Liver (tissue), 3 donors: ENCODE measurements around the gene EPHA6.

Experiments
- CTCF ChIP-seq: fragments of 150-350 bp; IDR thresholded peaks from 2 replicates; pipeline ENCODE4 v1.5.1; 2017; ENCODE audit warnings: improper control_type of control experiment, low read depth, low read length; ENCODE audit not compliant: missing input control
- EGR1 ChIP-seq, 2 donors: IDR thresholded peaks; 2 replicates each; pipeline ENCODE4 v1.6.1; 2016 to 2018; ENCODE audit warnings: antibody characterized with exemption in 2 of 2, low read depth in 2 of 2
- FOXA2 ChIP-seq: IDR thresholded peaks from 2 replicates; pipeline ENCODE4 v1.6.1; 2016; ENCODE audit warnings: antibody characterized with exemption
- GABPA ChIP-seq, 2 donors: IDR thresholded peaks in 1 of 2; conservative IDR thresholded peaks in 1 of 2; 2 replicates each; pipeline ENCODE4 v1.6.1; 2016; ENCODE audit warnings: antibody characterized with exemption in 2 of 2, mild to moderate bottlenecking in 1 of 2, moderate library complexity in 1 of 2
- HNF4G ChIP-seq: IDR thresholded peaks from 2 replicates; pipeline ENCODE4 v1.6.1; 2016; ENCODE audit warnings: antibody characterized with exemption
- NR2F2 ChIP-seq: IDR thresholded peaks from 2 replicates; pipeline ENCODE4 v1.6.1; 2016; ENCODE audit warnings: antibody characterized with exemption
- RAD21 ChIP-seq, 2 donors: IDR thresholded peaks; 2 replicates each; pipeline ENCODE4 v1.6.1; 2016; ENCODE audit warnings: antibody characterized with exemption in 2 of 2, mild to moderate bottlenecking in 2 of 2
- RXRA ChIP-seq, 2 donors: IDR thresholded peaks; 2 replicates each; pipeline ENCODE4 v1.6.1; 2017 to 2018; ENCODE audit warnings: antibody characterized with exemption in 2 of 2, mild to moderate bottlenecking in 1 of 2
- SP1 ChIP-seq: IDR thresholded peaks from 2 replicates; pipeline ENCODE4 v1.6.1; 2018; ENCODE audit warnings: antibody characterized with exemption, mild to moderate bottlenecking
- TAF1 ChIP-seq: conservative IDR thresholded peaks from 2 replicates; pipeline ENCODE4 v1.6.1; 2016; ENCODE audit warnings: antibody characterized with exemption, mild to moderate bottlenecking
- YY1 ChIP-seq: IDR thresholded peaks from 2 replicates; pipeline ENCODE4 v1.6.1; 2016; ENCODE audit warnings: antibody characterized with exemption, mild to moderate bottlenecking
- ZBTB33 ChIP-seq: IDR thresholded peaks from 2 replicates; pipeline ENCODE4 v1.6.1; 2016; ENCODE audit warnings: antibody characterized with exemption
- TF ChIP-seq, protein P1 (sequence below): IDR thresholded peaks from 2 replicates; pipeline ENCODE4 v1.6.1; 2016; ENCODE audit warnings: antibody characterized with exemption, mild to moderate bottlenecking
- TF ChIP-seq, protein P2 (sequence below): IDR thresholded peaks from 2 replicates; pipeline ENCODE4 v1.6.1; 2016; ENCODE audit warnings: antibody characterized with exemption
- donor health status: healthy.
- donor health status: healthy.

DNA sequence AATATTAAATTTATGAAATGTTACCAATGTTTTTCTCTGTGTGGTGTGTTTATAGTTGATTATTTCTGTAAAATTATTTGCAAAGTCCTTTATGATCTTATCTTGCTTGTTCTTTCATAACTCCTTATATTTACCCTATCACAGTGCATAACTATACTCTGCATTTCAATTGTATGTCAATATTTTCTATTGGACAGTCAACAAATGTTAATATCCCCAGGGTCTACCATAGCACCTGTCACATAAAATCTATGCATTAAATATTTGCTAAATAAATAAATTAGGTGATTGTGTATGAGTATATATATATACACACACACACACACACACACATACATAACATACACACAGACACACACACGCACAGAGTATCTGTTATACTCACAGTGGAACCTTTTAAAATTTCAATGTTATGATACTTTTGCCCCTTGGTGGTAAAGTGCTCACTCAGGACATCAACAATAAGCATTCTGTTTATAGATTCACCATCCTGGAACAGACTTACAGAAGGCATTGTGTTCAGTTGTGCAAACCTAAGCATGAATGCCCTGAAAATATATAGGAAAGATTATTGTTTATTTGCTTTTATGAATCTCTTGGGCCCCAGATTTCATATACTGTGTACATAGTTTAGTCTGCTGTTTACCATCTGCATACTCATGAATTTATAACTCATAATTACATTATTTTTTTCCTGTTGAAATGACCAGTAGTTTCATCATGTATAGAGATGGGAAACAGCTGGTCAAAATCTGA, 443.7 kb downstream of the EPHA6 start:
- TF ChIP-seq CTCF: no peak
- no peak for TF ChIP-seq NR2F2
- TF ChIP-seq, protein P1, sequence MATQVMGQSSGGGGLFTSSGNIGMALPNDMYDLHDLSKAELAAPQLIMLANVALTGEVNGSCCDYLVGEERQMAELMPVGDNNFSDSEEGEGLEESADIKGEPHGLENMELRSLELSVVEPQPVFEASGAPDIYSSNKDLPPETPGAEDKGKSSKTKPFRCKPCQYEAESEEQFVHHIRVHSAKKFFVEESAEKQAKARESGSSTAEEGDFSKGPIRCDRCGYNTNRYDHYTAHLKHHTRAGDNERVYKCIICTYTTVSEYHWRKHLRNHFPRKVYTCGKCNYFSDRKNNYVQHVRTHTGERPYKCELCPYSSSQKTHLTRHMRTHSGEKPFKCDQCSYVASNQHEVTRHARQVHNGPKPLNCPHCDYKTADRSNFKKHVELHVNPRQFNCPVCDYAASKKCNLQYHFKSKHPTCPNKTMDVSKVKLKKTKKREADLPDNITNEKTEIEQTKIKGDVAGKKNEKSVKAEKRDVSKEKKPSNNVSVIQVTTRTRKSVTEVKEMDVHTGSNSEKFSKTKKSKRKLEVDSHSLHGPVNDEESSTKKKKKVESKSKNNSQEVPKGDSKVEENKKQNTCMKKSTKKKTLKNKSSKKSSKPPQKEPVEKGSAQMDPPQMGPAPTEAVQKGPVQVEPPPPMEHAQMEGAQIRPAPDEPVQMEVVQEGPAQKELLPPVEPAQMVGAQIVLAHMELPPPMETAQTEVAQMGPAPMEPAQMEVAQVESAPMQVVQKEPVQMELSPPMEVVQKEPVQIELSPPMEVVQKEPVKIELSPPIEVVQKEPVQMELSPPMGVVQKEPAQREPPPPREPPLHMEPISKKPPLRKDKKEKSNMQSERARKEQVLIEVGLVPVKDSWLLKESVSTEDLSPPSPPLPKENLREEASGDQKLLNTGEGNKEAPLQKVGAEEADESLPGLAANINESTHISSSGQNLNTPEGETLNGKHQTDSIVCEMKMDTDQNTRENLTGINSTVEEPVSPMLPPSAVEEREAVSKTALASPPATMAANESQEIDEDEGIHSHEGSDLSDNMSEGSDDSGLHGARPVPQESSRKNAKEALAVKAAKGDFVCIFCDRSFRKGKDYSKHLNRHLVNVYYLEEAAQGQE: no peak
- TF ChIP-seq, protein P2, sequence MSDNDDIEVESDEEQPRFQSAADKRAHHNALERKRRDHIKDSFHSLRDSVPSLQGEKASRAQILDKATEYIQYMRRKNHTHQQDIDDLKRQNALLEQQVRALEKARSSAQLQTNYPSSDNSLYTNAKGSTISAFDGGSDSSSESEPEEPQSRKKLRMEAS: no peak
- no peak for TF ChIP-seq ZBTB33
- no peak for TF ChIP-seq RAD21 (IDR thresholded peaks at IDR 0.05)
- no peak for TF ChIP-seq SP1
- TF ChIP-seq YY1: no peak
- no peak for TF ChIP-seq RXRA (IDR thresholded peaks at IDR 0.05)
- TF ChIP-seq TAF1: no peak
- TF ChIP-seq FOXA2: no peak
- TF ChIP-seq EGR1 (IDR thresholded peaks at IDR 0.05; ENCODE audit: low read depth in 2 of 2): no peak
- no peak for TF ChIP-seq GABPA (IDR thresholded peaks at IDR 0.05 in 1 of 2, conservative IDR thresholded peaks at IDR 0.05 in 1 of 2)
- no peak for TF ChIP-seq HNF4G
